ENCODE measurements around the gene DHX9. TPM values are rescaled to one million over a fixed set of nuclear protein-coding genes. Genes with fewer than 3 reads are reported as not detected.

DHX9 gene
- total RNA-seq, 1 experiment from 2014 or later = 191 TPM

- Histone ChIP-seq H3K4me2 (ENCODE audit: low read length) (no peak overlapping the region), H3K9ac (ENCODE audit: low read length) (no peak overlapping the region), H3K9me3 (ENCODE audit: low read length) (no peaks in the 10 kb centered on the region), H3K4me1 (ENCODE audit: insufficient read depth, low read length) (peaks cover 11% of the 10 kb centered on the region; the same call in 1 of the 2 replicates), H3K36me3 (ENCODE audit: low read depth, low read length) (peaks cover 75% of the 10 kb centered on the region), H3K79me2 (ENCODE audit: low read length) (peaks cover 99% of the 10 kb centered on the region), H4K20me1 (ENCODE audit: low read length) (peaks cover 83% of the 10 kb centered on the region), H3K9me2 (replicated peaks; ENCODE audit: low read length) (no peaks in the 10 kb centered on the region), H3K27ac (ENCODE audit: low read length) (no peak overlapping the region), H2AFZ (ENCODE audit: low read length) (no peak overlapping the region), H3F3A (ENCODE audit: low read length, unreplicated experiment) (no peaks in the 10 kb centered on the region), H3K4me3 (ENCODE audit: low read length) (no peak overlapping the region), H3K27me3 (ENCODE audit: low read length) (no peaks in the 10 kb centered on the region)
- intact Hi-C loops (cut with micrococcal nuclease) = no loop called here
- DNase-seq (no peak), ATAC-seq (no peak)
- no TSS peak for BruUV-seq (replicated peaks)
- ChIA-PET POLR2A (ENCODE audit: unreplicated experiment) (no interaction called here), CTCF (no interaction called here)
- TF ChIP-seq EZH2phosphoT487 (IDR thresholded peaks at IDR 0.05; ENCODE audit: borderline replicate concordance, low read length) (no peak), CTCF (conservative IDR thresholded peaks at IDR 0.05; ENCODE audit: low read depth, low read length) (no peak), EZH2 (IDR thresholded peaks at IDR 0.05; ENCODE audit: low read length, unreplicated experiment) (no peak)
These were observed 6.7 kb downstream of the DHX9 start for GRCh38 chr1:182845894-182846293.

DNA sequence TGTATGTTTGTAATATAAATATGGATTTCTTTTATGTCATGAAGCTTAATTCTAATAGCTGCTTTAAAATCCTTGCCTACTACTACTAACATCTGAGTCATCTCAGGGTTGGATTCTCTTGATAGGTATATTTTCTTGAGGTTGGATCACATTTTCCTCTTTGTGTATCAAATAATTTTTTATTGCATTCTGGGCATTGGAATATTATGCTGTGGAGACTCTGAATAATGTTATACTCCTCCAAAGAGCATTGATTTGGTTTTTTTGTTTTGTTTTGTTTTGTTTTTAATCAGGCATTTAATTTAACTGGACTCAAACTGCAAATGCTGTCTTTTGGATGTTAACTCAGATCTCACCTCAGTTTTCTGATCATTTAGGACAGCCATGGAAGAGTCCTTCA lies 8.0 kb downstream of the DHX9 start:
- DNase-seq (no peak), ATAC-seq (no peak)
- H2AFZ ChIP-seq (ENCODE audit: low read length) = no peak overlapping the region
- no peak overlapping the region for H3K9ac ChIP-seq (ENCODE audit: low read length)
- CTCF ChIA-PET = no interaction called here
- H3K4me1 ChIP-seq (ENCODE audit: insufficient read depth, low read length) = peaks cover 6% of the 10 kb centered on the region; the same call in 1 of the 2 replicates
- H3K9me3 ChIP-seq (ENCODE audit: low read length) = no peaks in the 10 kb centered on the region
- POLR2A ChIA-PET (ENCODE audit: unreplicated experiment) = interaction anchor here (0.6 to 0.7 kb wide), 2 partner anchors 9 to 24 kb away, joined by 3 to 6 read pairs; no protein-coding TSS in a partner anchor
- TF ChIP-seq EZH2phosphoT487 (IDR thresholded peaks at IDR 0.05; ENCODE audit: borderline replicate concordance, low read length) (no peak), CTCF (conservative IDR thresholded peaks at IDR 0.05; ENCODE audit: low read depth, low read length) (no peak), EZH2 (IDR thresholded peaks at IDR 0.05; ENCODE audit: low read length, unreplicated experiment) (no peak)
- H3K27me3 ChIP-seq (ENCODE audit: low read length) = no peaks in the 10 kb centered on the region
- peaks cover 71% of the 10 kb centered on the region for H4K20me1 ChIP-seq (ENCODE audit: low read length)
- H3F3A ChIP-seq (ENCODE audit: low read length, unreplicated experiment) = no peaks in the 10 kb centered on the region
- H3K9me2 ChIP-seq (replicated peaks; ENCODE audit: low read length) = no peaks in the 10 kb centered on the region
- H3K27ac ChIP-seq (ENCODE audit: low read length) = no peak overlapping the region
- H3K4me2 ChIP-seq (ENCODE audit: low read length) = no peak overlapping the region
- intact Hi-C loops (cut with micrococcal nuclease) = no loop called here
- H3K4me3 ChIP-seq (ENCODE audit: low read length) = no peak overlapping the region
- no TSS peak for BruUV-seq (replicated peaks)
- peaks cover 93% of the 10 kb centered on the region for H3K79me2 ChIP-seq (ENCODE audit: low read length)
- peaks cover 85% of the 10 kb centered on the region for H3K36me3 ChIP-seq (ENCODE audit: low read depth, low read length)

DNA sequence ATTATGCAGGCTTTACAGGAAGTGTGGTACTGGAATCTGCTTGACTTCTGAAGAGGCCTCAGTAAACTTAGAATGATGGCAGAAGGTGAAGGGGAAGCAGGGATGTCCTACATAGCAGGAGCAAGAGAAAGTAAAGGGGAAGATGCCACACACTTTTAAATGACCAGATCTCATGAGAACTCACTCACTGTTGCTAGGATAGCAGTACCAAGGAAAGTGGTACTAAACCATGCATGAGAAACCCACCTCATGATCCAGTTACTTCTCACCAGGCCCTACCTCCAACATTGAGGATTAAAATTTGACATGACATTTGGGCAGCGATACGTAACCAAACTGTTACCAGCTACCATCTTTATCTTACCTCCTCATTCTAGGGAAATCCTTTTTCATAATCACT lies 9.6 kb downstream of the DHX9 start:
- no peaks in the 10 kb centered on the region for H3K9me3 ChIP-seq (ENCODE audit: low read length)
- no peaks in the 10 kb centered on the region for H3K27me3 ChIP-seq (ENCODE audit: low read length)
- DNase-seq = no peak
- no peak overlapping the region for H3K27ac ChIP-seq (ENCODE audit: low read length)
- no peaks in the 10 kb centered on the region for H3K9me2 ChIP-seq (replicated peaks; ENCODE audit: low read length)
- H3K4me1 ChIP-seq (ENCODE audit: insufficient read depth, low read length) = no peaks in the 10 kb centered on the region
- H3K9ac ChIP-seq (ENCODE audit: low read length) = no peak overlapping the region
- peaks cover 86% of the 10 kb centered on the region for H3K79me2 ChIP-seq (ENCODE audit: low read length)
- no TSS peak for BruUV-seq (replicated peaks)
- no peak overlapping the region for H3K4me2 ChIP-seq (ENCODE audit: low read length)
- ChIA-PET CTCF (no interaction called here), POLR2A (ENCODE audit: unreplicated experiment) (no interaction called here)
- H2AFZ ChIP-seq (ENCODE audit: low read length) = no peak overlapping the region
- ATAC-seq = no peak
- intact Hi-C loops (cut with micrococcal nuclease) = no loop called here
- H4K20me1 ChIP-seq (ENCODE audit: low read length) = peaks cover 60% of the 10 kb centered on the region
- no peak overlapping the region for H3K4me3 ChIP-seq (ENCODE audit: low read length)
- no peaks in the 10 kb centered on the region for H3F3A ChIP-seq (ENCODE audit: low read length, unreplicated experiment)
- H3K36me3 ChIP-seq (ENCODE audit: low read depth, low read length) = peaks cover 86% of the 10 kb centered on the region
- TF ChIP-seq EZH2phosphoT487 (IDR thresholded peaks at IDR 0.05; ENCODE audit: borderline replicate concordance, low read length) = no peak
- no peak for TF ChIP-seq EZH2 (IDR thresholded peaks at IDR 0.05; ENCODE audit: low read length, unreplicated experiment)

Measured in PC-3 (cell line).